Placental pericyte (primary cell): ENCODE data around the gene AMDHD2. TPM values are rescaled to one million over a fixed set of nuclear protein-coding genes. Genes with fewer than 3 reads are reported as not detected.

Source experiments
- small RNA-seq: library from RNA; depleted of rRNA; stranded (forward); fragments of <200 nt; gene quantifications from one replicate; pipeline ENCODE3, GENCODE V24; 2012; ENCODE audit warnings: low replicate concordance
- total RNA-seq: library from RNA; depleted of rRNA; stranded (reverse); fragments of >200 nt; gene quantifications from 2 replicates; pipeline ENCODE4 v1.2.3, GENCODE V29; 2012

AMDHD2 gene
- 57.6 and 78.8 TPM in 2 replicates for total RNA-seq

GRCh38 chr16:2520097-2520783 is at the start of gene AMDHD2:
AMDHD2 (plus strand) TSS chr16:2520371; CDS start chr16:2520459, 88 bp downstream.

GRCh38 chr16:2471016-2471652 is 49.0 kb upstream of the AMDHD2 start, which contains the start of gene NTN3:
NTN3 (plus strand) TSS chr16:2471297; CDS start chr16:2471702, 405 bp downstream.

DNA sequence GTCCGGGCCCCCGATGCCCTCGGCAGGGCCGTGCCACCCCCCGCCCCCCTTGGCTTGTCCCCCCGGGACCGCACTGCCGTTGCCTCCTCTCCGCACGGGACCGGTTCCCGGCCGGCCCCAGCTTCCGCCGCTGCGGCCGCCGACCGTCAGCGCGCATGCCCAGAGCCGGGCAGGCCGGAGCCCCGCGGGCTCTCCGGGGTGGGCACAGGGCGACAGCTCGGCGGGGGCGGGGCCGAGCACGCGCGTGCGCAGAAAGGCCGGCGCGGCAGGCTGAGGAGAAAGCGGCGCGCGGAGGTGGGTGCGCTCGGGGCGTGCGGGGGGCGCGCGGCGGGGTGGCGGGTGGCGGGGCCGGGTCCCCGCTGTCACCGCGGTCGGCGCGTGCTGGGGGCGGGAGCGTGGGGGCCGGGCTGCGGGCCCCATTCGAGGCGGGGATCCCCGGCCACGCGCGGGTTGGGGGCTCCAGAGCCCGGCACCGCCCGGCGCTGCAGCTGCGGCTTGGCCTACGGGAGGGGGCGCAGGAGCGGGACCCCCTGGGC is 45.2 kb upstream of the AMDHD2 start, which contains the start of gene TBC1D24:
TSS of gene TBC1D24 (plus strand) at position 251 of the 536 bp plus-strand sequence. CDS start 21,022 bp downstream, outside the sequence.

GRCh38 chr16:2513405-2514332 is 6.5 kb upstream of the AMDHD2 start, which contains the start of gene ATP6V0C:
ATP6V0C (plus strand) TSS chr16:2513952; CDS start chr16:2514104, 152 bp downstream.

GRCh38 chr16:2531371-2531695 is 11.2 kb downstream of the AMDHD2 start, which contains the start of gene CEMP1:
CEMP1 (minus strand) TSS chr16:2531408; CDS start chr16:2531073, 335 bp downstream.

GRCh38 chr16:2537451-2538379 is 17.5 kb downstream of the AMDHD2 start, which contains the start of gene PDPK1:
PDPK1 (plus strand) TSS chr16:2538021; CDS start chr16:2538113, 92 bp downstream.

Small RNA genes lying within 50 kb of the gene (small RNA-seq; reads per million reads assigned to genes)
- gene AC093525.1 (not detected), gene MIR3178 (not detected)

Other genes with a start within 250 kb of the AMDHD2 start
- 0.72 and 3.5 TPM in 2 replicates for gene ABCA3, start 179.6 kb upstream of the AMDHD2 start, total RNA-seq
- 4.6 and 69.6 TPM in 2 replicates for gene CCNF, start 90.9 kb upstream of the AMDHD2 start, total RNA-seq
- gene TEDC2, start 60.3 kb upstream of the AMDHD2 start, total RNA-seq: 1.3 and 28.8 TPM in 2 replicates
- 0.14 and 0.22 TPM in 2 replicates for gene NTN3, start 49.1 kb upstream of the AMDHD2 start, total RNA-seq
- 22.8 and 22.9 TPM in 2 replicates for gene TBC1D24, start 45.2 kb upstream of the AMDHD2 start, total RNA-seq
- 41.7 and 68.3 TPM in 2 replicates for gene ATP6V0C, start 6.4 kb upstream of the AMDHD2 start, total RNA-seq
- not detected in 2 replicates for gene CEMP1, start 11.0 kb downstream of the AMDHD2 start, total RNA-seq
- gene PDPK1, start 17.6 kb downstream of the AMDHD2 start, total RNA-seq: 19.9 and 34.6 TPM in 2 replicates
- gene KCTD5, start 162.2 kb downstream of the AMDHD2 start, total RNA-seq: 32.8 and 45.2 TPM in 2 replicates
- gene PRSS27, start 199.9 kb downstream of the AMDHD2 start, total RNA-seq: 0.57 and 0.66 TPM in 2 replicates
- 87.8 and 95.4 TPM in 2 replicates for gene SRRM2, start 232.3 kb downstream of the AMDHD2 start, total RNA-seq